Measurements from ENCODE around the gene ABCC1. TPM values are rescaled to one million over a fixed set of nuclear protein-coding genes. Genes with fewer than 3 reads are reported as not detected.

The ABCC1 gene
- polyA plus RNA-seq, 3 donors: 1.4 to 23.6 (median 3.0) TPM

DNA sequence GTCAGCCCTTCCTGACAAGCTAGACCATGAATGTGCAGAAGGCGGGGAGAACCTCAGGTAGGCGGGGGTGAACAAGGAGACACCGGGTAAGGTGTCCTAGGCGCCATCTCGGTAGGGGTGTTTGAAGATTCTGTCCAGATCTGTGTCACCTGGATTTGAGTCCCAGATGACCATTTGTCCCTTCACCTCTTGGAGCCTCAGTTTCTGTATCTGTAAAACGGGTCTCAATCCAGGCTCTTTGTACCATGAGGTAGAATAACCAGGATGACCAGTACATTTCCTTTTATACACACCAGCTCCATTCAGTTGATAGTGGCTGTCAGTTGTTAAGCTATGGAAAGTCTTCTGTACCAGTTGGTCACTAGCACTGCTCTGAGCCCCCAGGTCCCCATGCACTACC, 187.2 kb downstream of the ABCC1 start:
- intact Hi-C loops (cut with micrococcal nuclease): no loop called here
- no peaks in the 10 kb centered on the region for H3K4me1 ChIP-seq (ENCODE audit: control insufficient read depth in 1 of 2, insufficient read depth in 2 of 2, low read length in 2 of 2)
- H4K20me1 ChIP-seq (ENCODE audit: insufficient read depth, low read length): no peaks in the 10 kb centered on the region
- H3K4me2 ChIP-seq (replicated peaks; ENCODE audit: extremely low read depth, low read length, poor library complexity, severe bottlenecking): no peak overlapping the region
- H3K9me3 ChIP-seq (replicated peaks in 1 of 2; ENCODE audit: control insufficient read depth in 1 of 2, insufficient read depth in 1 of 2, low read length in 2 of 2): no peaks in the 10 kb centered on the region
- H3K4me3 ChIP-seq (replicated peaks in 1 of 3; ENCODE audit: low read depth in 2 of 3, low read length in 3 of 3): no peak overlapping the region
- DNase-seq: no peak
- H3K36me3 Mint-ChIP-seq: peaks cover 96 to 99% of the 10 kb centered on the region in 2 donors
- H3K79me2 ChIP-seq (ENCODE audit: insufficient read depth, low read length): no peaks in the 10 kb centered on the region
- peak overlapping the region in 2 of 7 donors; percentile 18 to 70 for H3K27ac Mint-ChIP-seq
- no peaks in the 10 kb centered on the region for H3K4me1 Mint-ChIP-seq
- H3K9me3 Mint-ChIP-seq: peaks cover 0 to 2% (median 0%) of the 10 kb centered on the region in 7 donors
- no peak overlapping the region for H2AFZ ChIP-seq (ENCODE audit: insufficient read depth, low read depth, low read length, poor library complexity, severe bottlenecking)
- peaks cover 94 to 98% of the 10 kb centered on the region in 2 donors for H3K36me3 ChIP-seq (replicated peaks in 1 of 2; ENCODE audit: control insufficient read depth in 1 of 2, insufficient read depth in 2 of 2, low read length in 2 of 2)
- H3K4me3 Mint-ChIP-seq: no peak overlapping the region
- TF ChIP-seq, protein P1, sequence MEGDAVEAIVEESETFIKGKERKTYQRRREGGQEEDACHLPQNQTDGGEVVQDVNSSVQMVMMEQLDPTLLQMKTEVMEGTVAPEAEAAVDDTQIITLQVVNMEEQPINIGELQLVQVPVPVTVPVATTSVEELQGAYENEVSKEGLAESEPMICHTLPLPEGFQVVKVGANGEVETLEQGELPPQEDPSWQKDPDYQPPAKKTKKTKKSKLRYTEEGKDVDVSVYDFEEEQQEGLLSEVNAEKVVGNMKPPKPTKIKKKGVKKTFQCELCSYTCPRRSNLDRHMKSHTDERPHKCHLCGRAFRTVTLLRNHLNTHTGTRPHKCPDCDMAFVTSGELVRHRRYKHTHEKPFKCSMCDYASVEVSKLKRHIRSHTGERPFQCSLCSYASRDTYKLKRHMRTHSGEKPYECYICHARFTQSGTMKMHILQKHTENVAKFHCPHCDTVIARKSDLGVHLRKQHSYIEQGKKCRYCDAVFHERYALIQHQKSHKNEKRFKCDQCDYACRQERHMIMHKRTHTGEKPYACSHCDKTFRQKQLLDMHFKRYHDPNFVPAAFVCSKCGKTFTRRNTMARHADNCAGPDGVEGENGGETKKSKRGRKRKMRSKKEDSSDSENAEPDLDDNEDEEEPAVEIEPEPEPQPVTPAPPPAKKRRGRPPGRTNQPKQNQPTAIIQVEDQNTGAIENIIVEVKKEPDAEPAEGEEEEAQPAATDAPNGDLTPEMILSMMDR (IDR thresholded peaks at IDR 0.05): no peak
- WGBS (ENCODE audit: insufficient coverage): 100% methylated on average over 5 of the region's 6 CpGs
- no peaks in the 10 kb centered on the region for H3K27me3 ChIP-seq (ENCODE audit: control insufficient read depth in 2 of 2, insufficient read depth in 2 of 2, low read length in 2 of 2)
- no peak overlapping the region for H3K9ac ChIP-seq (ENCODE audit: insufficient read depth, low read length, poor library complexity, severe bottlenecking)
- no peak overlapping the region for H3K27ac ChIP-seq (ENCODE audit: low read depth in 1 of 2, low read length in 2 of 2)
- H3K27me3 Mint-ChIP-seq (ENCODE audit: low read depth in 3 of 3): peaks cover 0 to under 1% (median 0%) of the 10 kb centered on the region in 3 donors

- Histone ChIP-seq H3K9me3 (replicated peaks in 1 of 2; ENCODE audit: control insufficient read depth in 1 of 2, insufficient read depth in 1 of 2, low read length in 2 of 2) (no peaks in the 10 kb centered on the region), H3K4me2 (replicated peaks; ENCODE audit: extremely low read depth, low read length, poor library complexity, severe bottlenecking) (no peak overlapping the region), H3K27me3 (ENCODE audit: control insufficient read depth in 2 of 2, insufficient read depth in 2 of 2, low read length in 2 of 2) (no peaks in the 10 kb centered on the region), H3K4me3 (replicated peaks in 1 of 3; ENCODE audit: low read depth in 2 of 3, low read length in 3 of 3) (no peak overlapping the region), H3K9ac (ENCODE audit: insufficient read depth, low read length, poor library complexity, severe bottlenecking) (no peak overlapping the region), H3K36me3 (replicated peaks in 1 of 2; ENCODE audit: control insufficient read depth in 1 of 2, insufficient read depth in 2 of 2, low read length in 2 of 2) (peaks cover 93 to 98% of the 10 kb centered on the region in 2 donors), H3K4me1 (ENCODE audit: control insufficient read depth in 1 of 2, insufficient read depth in 2 of 2, low read length in 2 of 2) (no peaks in the 10 kb centered on the region), H3K79me2 (ENCODE audit: insufficient read depth, low read length) (no peaks in the 10 kb centered on the region), H3K27ac (ENCODE audit: low read depth in 1 of 2, low read length in 2 of 2) (no peak overlapping the region), H4K20me1 (ENCODE audit: insufficient read depth, low read length) (no peaks in the 10 kb centered on the region), H2AFZ (ENCODE audit: insufficient read depth, low read depth, low read length, poor library complexity, severe bottlenecking) (no peak overlapping the region)
- Mint-ChIP-seq H3K9me3 (peaks cover 0 to 2% (median 0%) of the 10 kb centered on the region in 7 donors), H3K36me3 (peaks cover 95 to 97% of the 10 kb centered on the region in 2 donors), H3K27ac (no peak overlapping the region), H3K4me3 (no peak overlapping the region), H3K4me1 (no peaks in the 10 kb centered on the region), H3K27me3 (ENCODE audit: low read depth in 3 of 3) (peaks cover 0 to 2% (median 0%) of the 10 kb centered on the region in 3 donors)
- WGBS (ENCODE audit: insufficient coverage): 84% methylated on average over 7 of the region's 8 CpGs
- no peak for DNase-seq
- TF ChIP-seq, protein P1 (IDR thresholded peaks at IDR 0.05): no peak
- intact Hi-C loops (cut with micrococcal nuclease): no loop called here
Measured at GRCh38 chr16:16137110-16137509, 187.7 kb downstream of the ABCC1 start.
